Muscle layer of duodenum (tissue), 2 donors: ENCODE data around the gene COMMD10.
"Not testable (repeated sequence)": the region's sequence is repeated elsewhere in the genome, so short reads cannot be mapped to it uniquely, and the experiment has no call there.

Experiments used
- H3K27ac ChIP-seq: one replicate; pipeline ENCODE4 v1.7.0; 2013; ENCODE audit warnings: mild to moderate bottlenecking, low read length
- H3K27me3 ChIP-seq: one replicate; pipeline ENCODE4 v1.7.0; 2013; ENCODE audit warnings: low read depth, mild to moderate bottlenecking, control low read depth, low read length
- H3K36me3 ChIP-seq, 2 donors: one replicate each; pipeline ENCODE4 v1.7.0; 2013; ENCODE audit warnings: low read length in 2 of 2, control low read depth in 1 of 2, mild to moderate bottlenecking in 1 of 2; ENCODE audit not compliant: insufficient read depth in 2 of 2, control insufficient read depth in 1 of 2
- H3K4me1 ChIP-seq, 2 donors: one replicate each; pipeline ENCODE4 v1.7.0; 2013; ENCODE audit warnings: low read length in 2 of 2, mild to moderate bottlenecking in 2 of 2, control low read depth in 1 of 2, moderate library complexity in 1 of 2; ENCODE audit not compliant: insufficient read depth in 2 of 2, control insufficient read depth in 1 of 2
- H3K4me3 ChIP-seq, 2 donors: one replicate each; pipeline ENCODE4 v1.7.0; 2013; ENCODE audit warnings: low read length in 2 of 2, low read depth in 1 of 2, mild to moderate bottlenecking in 1 of 2
- H3K9me3 ChIP-seq, 2 donors: one replicate each; pipeline ENCODE4 v1.7.0; 2013; ENCODE audit warnings: low read length in 2 of 2, control low read depth in 1 of 2, mild to moderate bottlenecking in 1 of 2; ENCODE audit not compliant: control insufficient read depth in 1 of 2
- donor health status: healthy.

The COMMD10 gene

GRCh38 chr5:116063950-116064349 lies 20.9 kb upstream of the COMMD10 start:
- H3K27me3 ChIP-seq, result no peaks in the 10 kb centered on the region
- H3K4me1 ChIP-seq, result no peaks in the 10 kb centered on the region
- no peak overlapping the region for H3K27ac ChIP-seq
- no peaks in the 10 kb centered on the region for H3K36me3 ChIP-seq
- H3K9me3 ChIP-seq, result no peaks in the 10 kb centered on the region
- no peak overlapping the region for H3K4me3 ChIP-seq

- Histone ChIP-seq H3K9me3 (no peaks in the 10 kb centered on the region), H3K27me3 (no peaks in the 10 kb centered on the region), H3K36me3 (no peaks in the 10 kb centered on the region), H3K4me1 (no peaks in the 10 kb centered on the region), H3K27ac (no peak overlapping the region), H3K4me3 (no peak overlapping the region)
These were observed 16.7 kb upstream of the COMMD10 start for GRCh38 chr5:116068028-116068632.

GRCh38 chr5:116071211-116071610 lies 13.6 kb upstream of the COMMD10 start:
- H3K36me3 ChIP-seq, result no peaks in the 10 kb centered on the region
- H3K4me3 ChIP-seq, result no peak overlapping the region
- H3K27ac ChIP-seq, result no peak overlapping the region
- H3K4me1 ChIP-seq, result no peaks in the 10 kb centered on the region
- H3K9me3 ChIP-seq, result no peaks in the 10 kb centered on the region
- no peaks in the 10 kb centered on the region for H3K27me3 ChIP-seq

GRCh38 chr5:116075191-116075831 lies 9.5 kb upstream of the COMMD10 start:
- Histone ChIP-seq H3K4me1 (no peaks in the 10 kb centered on the region), H3K4me3 (no peak overlapping the region), H3K27me3 (no peaks in the 10 kb centered on the region), H3K27ac (no peak overlapping the region), H3K36me3 (no peaks in the 10 kb centered on the region), H3K9me3 (no peaks in the 10 kb centered on the region)

- H3K9me3 ChIP-seq, result no peaks in the 10 kb centered on the region
These were observed 8.3 kb upstream of the COMMD10 start for GRCh38 chr5:116076496-116076895.

GRCh38 chr5:116078199-116078598 lies 6.6 kb upstream of the COMMD10 start:
- Histone ChIP-seq H3K4me3 (no peak overlapping the region), H3K36me3 (no peaks in the 10 kb centered on the region), H3K9me3 (no peaks in the 10 kb centered on the region), H3K27me3 (no peaks in the 10 kb centered on the region), H3K4me1 (no peaks in the 10 kb centered on the region), H3K27ac (no peak overlapping the region)

More at GRCh38 chr5:116076496-116076895, 8.3 kb upstream of the COMMD10 start:
- Histone ChIP-seq H3K4me1 (no peaks in the 10 kb centered on the region), H3K36me3 (no peaks in the 10 kb centered on the region), H3K27me3 (no peaks in the 10 kb centered on the region), H3K4me3 (no peak overlapping the region), H3K27ac (no peak overlapping the region)

- Histone ChIP-seq H3K27ac (no peak overlapping the region), H3K36me3 (peaks cover 3 to 7% of the 10 kb centered on the region in 2 donors), H3K27me3 (no peaks in the 10 kb centered on the region), H3K4me3 (peak overlapping the region; percentile 74 to 98), H3K4me1 (peaks cover 5 to 20% of the 10 kb centered on the region in 2 donors), H3K9me3 (no peaks in the 10 kb centered on the region)
These were observed 536 bp upstream of the COMMD10 start for GRCh38 chr5:116084287-116084691.

- Histone ChIP-seq H3K4me3 (peak overlapping the region in 1 of 2 donors; percentile 74), H3K4me1 (peaks cover 5 to 20% of the 10 kb centered on the region in 2 donors)
- not testable (repeated sequence) for H3K27ac ChIP-seq, H3K27me3 ChIP-seq, H3K36me3 ChIP-seq, H3K9me3 ChIP-seq
These were observed 1.5 kb downstream of the COMMD10 start for GRCh38 chr5:116086309-116086708.

- no peak overlapping the region for H3K27ac ChIP-seq
- no peaks in the 10 kb centered on the region for H3K9me3 ChIP-seq
- peaks cover 5 to 20% of the 10 kb centered on the region in 2 donors for H3K4me1 ChIP-seq
- no peaks in the 10 kb centered on the region for H3K27me3 ChIP-seq
- H3K4me3 ChIP-seq, result no peak overlapping the region
- H3K36me3 ChIP-seq, result peaks cover 15 to 24% of the 10 kb centered on the region in 2 donors
These were observed 3.2 kb downstream of the COMMD10 start for GRCh38 chr5:116088062-116088461.

- no peak overlapping the region for H3K4me3 ChIP-seq
- peaks cover 0 to 10% of the 10 kb centered on the region in 2 donors for H3K4me1 ChIP-seq
- H3K27me3 ChIP-seq, result no peaks in the 10 kb centered on the region
- H3K27ac ChIP-seq, result no peak overlapping the region
- no peaks in the 10 kb centered on the region for H3K9me3 ChIP-seq
- peaks cover 28 to 33% of the 10 kb centered on the region in 2 donors for H3K36me3 ChIP-seq
These were observed 5.5 kb downstream of the COMMD10 start for GRCh38 chr5:116090302-116090701.

- Histone ChIP-seq H3K9me3 (no peaks in the 10 kb centered on the region), H3K4me3 (no peak overlapping the region), H3K27me3 (no peaks in the 10 kb centered on the region), H3K27ac (no peak overlapping the region), H3K36me3 (peaks cover 28 to 33% of the 10 kb centered on the region in 2 donors), H3K4me1 (peaks cover 0 to under 1% of the 10 kb centered on the region in 2 donors)
These were observed 6.6 kb downstream of the COMMD10 start for GRCh38 chr5:116091416-116091815.

- Histone ChIP-seq H3K27me3 (no peaks in the 10 kb centered on the region), H3K4me1 (no peaks in the 10 kb centered on the region), H3K36me3 (peaks cover 12 to 38% of the 10 kb centered on the region in 2 donors), H3K9me3 (no peaks in the 10 kb centered on the region), H3K27ac (no peak overlapping the region), H3K4me3 (no peak overlapping the region)
These were observed 12.5 kb downstream of the COMMD10 start for GRCh38 chr5:116097301-116097700.
